ENCODE measurements around the gene CACNA1S. TPM values are rescaled to one million over a fixed set of nuclear protein-coding genes. Genes with fewer than 3 reads are reported as not detected.

CACNA1S gene
- total RNA-seq (not detected), total RNA-seq (0 to 0.14 (median 0) reads per million in 172 experiments)
- polyA plus RNA-seq (2013, experiment 1 of 2) = not detected
- polyA plus RNA-seq (2013, experiment 2 of 2) = 0.83 TPM

GRCh38 chr1:201112173-201112731, at the start of gene CACNA1S:
Gene CACNA1S (minus strand): TSS chr1:201112426. CDS start chr1:201112339, 87 bp downstream.
- Histone ChIP-seq H3K4me1 (ENCODE audit: insufficient read depth, low read length) (peaks cover 16% of the 10 kb centered on the region), H3K9me3 (ENCODE audit: control insufficient read depth in 1 of 2, insufficient read depth in 1 of 2, low read length in 2 of 2) (no peaks in the 10 kb centered on the region), H3K27ac (ENCODE audit: low read depth in 1 of 2, low read length in 2 of 2) (no peak within 1 kb of the TSS), H3K27me3 (ENCODE audit: control insufficient read depth in 1 of 2, insufficient read depth in 2 of 2, low read length in 2 of 2) (no peaks in the 10 kb centered on the region), H3K36me3 (ENCODE audit: insufficient read depth, low read length) (no peaks in the 10 kb centered on the region), H3K4me3 (ENCODE audit: low read length) (no peak within 1 kb of the TSS)
- Mint-ChIP-seq H3K4me1 (ENCODE audit: low read depth) (peaks cover 23% of the 10 kb centered on the region), H3K27ac (no peak within 1 kb of the TSS), H3K36me3 (ENCODE audit: low read depth) (no peaks in the 10 kb centered on the region), H3K27me3 (no peaks in the 10 kb centered on the region), H3K4me3 (peak within 1 kb of the TSS; percentile 71), H3K9me3 (no peaks in the 10 kb centered on the region)
- DNase-seq (no peak), ATAC-seq (ENCODE audit: poor library complexity) (no peak)
- ChIA-PET POLR2A (no interaction called here), CTCF (no interaction called here)
- TF ChIP-seq, protein P1, sequence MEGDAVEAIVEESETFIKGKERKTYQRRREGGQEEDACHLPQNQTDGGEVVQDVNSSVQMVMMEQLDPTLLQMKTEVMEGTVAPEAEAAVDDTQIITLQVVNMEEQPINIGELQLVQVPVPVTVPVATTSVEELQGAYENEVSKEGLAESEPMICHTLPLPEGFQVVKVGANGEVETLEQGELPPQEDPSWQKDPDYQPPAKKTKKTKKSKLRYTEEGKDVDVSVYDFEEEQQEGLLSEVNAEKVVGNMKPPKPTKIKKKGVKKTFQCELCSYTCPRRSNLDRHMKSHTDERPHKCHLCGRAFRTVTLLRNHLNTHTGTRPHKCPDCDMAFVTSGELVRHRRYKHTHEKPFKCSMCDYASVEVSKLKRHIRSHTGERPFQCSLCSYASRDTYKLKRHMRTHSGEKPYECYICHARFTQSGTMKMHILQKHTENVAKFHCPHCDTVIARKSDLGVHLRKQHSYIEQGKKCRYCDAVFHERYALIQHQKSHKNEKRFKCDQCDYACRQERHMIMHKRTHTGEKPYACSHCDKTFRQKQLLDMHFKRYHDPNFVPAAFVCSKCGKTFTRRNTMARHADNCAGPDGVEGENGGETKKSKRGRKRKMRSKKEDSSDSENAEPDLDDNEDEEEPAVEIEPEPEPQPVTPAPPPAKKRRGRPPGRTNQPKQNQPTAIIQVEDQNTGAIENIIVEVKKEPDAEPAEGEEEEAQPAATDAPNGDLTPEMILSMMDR (IDR thresholded peaks at IDR 0.05) = no peak
- intact Hi-C loops (cut with DNase I, micrococcal nuclease) = loop anchor here (5.0 to 10.0 kb wide), 2 partner anchors 70 to 87 kb away; partner anchors contain the start of gene KIF21B (in 1 of the 2)

GRCh38 chr1:201157949-201158348, 45.7 kb upstream of the CACNA1S start:
- H3K9me3 ChIP-seq (ENCODE audit: control insufficient read depth in 1 of 2, insufficient read depth in 1 of 2, low read length in 2 of 2) = no peaks in the 10 kb centered on the region
- Mint-ChIP-seq H3K4me3 (no peak overlapping the region), H3K27ac (no peak overlapping the region), H3K27me3 (peaks cover 19% of the 10 kb centered on the region), H3K9me3 (no peaks in the 10 kb centered on the region), H3K4me1 (ENCODE audit: low read depth) (peaks cover 17% of the 10 kb centered on the region), H3K36me3 (ENCODE audit: low read depth) (peaks cover 5% of the 10 kb centered on the region)
- ChIA-PET POLR2A (no interaction called here), CTCF (no interaction called here)
- TF ChIP-seq, protein P1 (IDR thresholded peaks at IDR 0.05) = no peak
- intact Hi-C loops (cut with DNase I, micrococcal nuclease) = loop anchor here in 1 of 2 experiments (5.0 to 10.0 kb wide), 6 partner anchors 136 to 987 kb away; partner anchors contain the start of genes ARL8A, CSRP1, KIF21B and ZNF281
- H3K4me3 ChIP-seq (ENCODE audit: low read length) = no peak overlapping the region
- H3K27me3 ChIP-seq (ENCODE audit: control insufficient read depth in 1 of 2, insufficient read depth in 2 of 2, low read length in 2 of 2) = no peaks in the 10 kb centered on the region
- H3K27ac ChIP-seq (ENCODE audit: low read depth in 1 of 2, low read length in 2 of 2) = no peak overlapping the region
- ATAC-seq (ENCODE audit: poor library complexity) (no peak), DNase-seq (no peak)
- no peaks in the 10 kb centered on the region for H3K36me3 ChIP-seq (ENCODE audit: insufficient read depth, low read length)
- peaks cover 15% of the 10 kb centered on the region for H3K4me1 ChIP-seq (ENCODE audit: insufficient read depth, low read length)

- CTCF ChIA-PET = interaction anchor here (0.6 to 1.8 kb wide), 2 partner anchors 20 to 38 kb away, joined by 3 to 4 read pairs; no protein-coding TSS in a partner anchor
- intact Hi-C loops (cut with DNase I, micrococcal nuclease) = loop anchor here in 1 of 2 experiments (5.0 to 10.0 kb wide), 6 partner anchors 135 to 988 kb away; partner anchors contain the start of genes ARL8A, CSRP1, KIF21B and ZNF281
Measured at GRCh38 chr1:201156819-201157218, 44.6 kb upstream of the CACNA1S start.

More at GRCh38 chr1:201156819-201157218, 44.6 kb upstream of the CACNA1S start:
- Mint-ChIP-seq H3K4me1 (ENCODE audit: low read depth) (peaks cover 24% of the 10 kb centered on the region), H3K36me3 (ENCODE audit: low read depth) (peaks cover 5% of the 10 kb centered on the region), H3K27ac (no peak overlapping the region), H3K4me3 (peak overlapping the region; percentile 63), H3K27me3 (peaks cover 19% of the 10 kb centered on the region), H3K9me3 (no peaks in the 10 kb centered on the region)
- no peaks in the 10 kb centered on the region for H3K36me3 ChIP-seq (ENCODE audit: insufficient read depth, low read length)
- H3K4me1 ChIP-seq (ENCODE audit: insufficient read depth, low read length) = peaks cover 15% of the 10 kb centered on the region
- POLR2A ChIA-PET = no interaction called here
- TF ChIP-seq, protein P1 (IDR thresholded peaks at IDR 0.05) = no peak
- ATAC-seq (ENCODE audit: poor library complexity) (no peak), DNase-seq (no peak)
- no peak overlapping the region for H3K27ac ChIP-seq (ENCODE audit: low read depth in 1 of 2, low read length in 2 of 2)
- H3K4me3 ChIP-seq (ENCODE audit: low read length) = no peak overlapping the region
- H3K27me3 ChIP-seq (ENCODE audit: control insufficient read depth in 1 of 2, insufficient read depth in 2 of 2, low read length in 2 of 2) = no peaks in the 10 kb centered on the region
- no peaks in the 10 kb centered on the region for H3K9me3 ChIP-seq (ENCODE audit: control insufficient read depth in 1 of 2, insufficient read depth in 1 of 2, low read length in 2 of 2)
